GM12865 (cell line): ENCODE measurements around the gene CCDC170.

Experiments used
- DNase-seq: peaks from one replicate; pipeline ENCODE4 v3.0.0; 2010; ENCODE audit warnings: low read depth
- H3K4me3 ChIP-seq: 2 replicates; pipeline ENCODE4 v1.5.1; 2011; ENCODE audit warnings: mild to moderate bottlenecking, low read depth, low read length, control low read depth
- CTCF ChIP-seq: IDR thresholded peaks from 2 replicates; pipeline ENCODE4 v1.5.1; 2011; ENCODE audit warnings: low read length, control low read depth, low read depth, inconsistent platforms; ENCODE audit not compliant: insufficient read depth; ENCODE audit errors: missing control alignments

CCDC170 gene

GRCh38 chr6:151624071-151624470 is 130.3 kb downstream of the CCDC170 start:
- H3K4me3 ChIP-seq = no peak overlapping the region
- TF ChIP-seq CTCF = no peak
- no peak for DNase-seq

- DNase-seq = no peak
- no peak overlapping the region for H3K4me3 ChIP-seq
- no peak for TF ChIP-seq CTCF
Measured at GRCh38 chr6:151624481-151624880, 130.7 kb downstream of the CCDC170 start.

GRCh38 chr6:151624900-151625536 is 131.2 kb downstream of the CCDC170 start:
- H3K4me3 ChIP-seq = no peak overlapping the region
- no peak for DNase-seq
- TF ChIP-seq CTCF = no peak

GRCh38 chr6:151627689-151628444 is 134.1 kb downstream of the CCDC170 start:
- peak; percentile 39 for DNase-seq
- H3K4me3 ChIP-seq = no peak overlapping the region
- TF ChIP-seq CTCF = no peak

GRCh38 chr6:151629791-151630190 is 136.0 kb downstream of the CCDC170 start:
- H3K4me3 ChIP-seq = no peak overlapping the region
- no peak for DNase-seq
- no peak for TF ChIP-seq CTCF

GRCh38 chr6:151630387-151630786 is 136.6 kb downstream of the CCDC170 start:
- TF ChIP-seq CTCF = no peak
- no peak overlapping the region for H3K4me3 ChIP-seq
- DNase-seq = no peak
